ENCODE results near the gene PRRX2.

PRRX2 gene

GRCh38 chr9:129709438-129710168, 44.2 kb downstream of the PRRX2 start:
- no peak for DNase-seq (ENCODE audit: low read depth)

GRCh38 chr9:129710169-129710453, 44.7 kb downstream of the PRRX2 start:
- no peak for DNase-seq (ENCODE audit: low read depth)

GRCh38 chr9:129712634-129713401, 47.4 kb downstream of the PRRX2 start:
- DNase-seq (ENCODE audit: low read depth), result no peak

GRCh38 chr9:129713402-129713679, 47.9 kb downstream of the PRRX2 start:
- DNase-seq (ENCODE audit: low read depth), result no peak

- no peak for DNase-seq (ENCODE audit: low read depth)
Measured at GRCh38 chr9:129714511-129715061, 49.1 kb downstream of the PRRX2 start.

DNA sequence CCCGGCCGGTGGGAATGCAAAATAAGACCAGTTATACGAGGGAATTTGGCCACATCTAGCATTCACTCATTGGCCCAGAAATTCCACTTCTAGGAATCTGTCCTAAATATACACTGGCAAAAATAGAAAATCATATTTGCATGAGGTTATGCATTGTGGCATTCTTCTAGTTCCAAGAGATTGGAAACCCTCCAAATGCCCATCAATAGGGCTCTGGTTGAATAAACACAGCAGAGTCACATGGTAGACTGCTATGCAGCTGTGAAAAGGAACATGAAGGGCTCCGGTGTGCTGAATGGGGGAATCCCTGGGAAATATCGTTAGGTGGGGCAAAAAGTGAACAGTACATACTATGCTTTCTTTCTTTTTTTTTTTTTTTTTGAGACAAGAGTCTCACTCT, 50.6 kb downstream of the PRRX2 start:
- no peak for DNase-seq (ENCODE audit: low read depth)

DNA sequence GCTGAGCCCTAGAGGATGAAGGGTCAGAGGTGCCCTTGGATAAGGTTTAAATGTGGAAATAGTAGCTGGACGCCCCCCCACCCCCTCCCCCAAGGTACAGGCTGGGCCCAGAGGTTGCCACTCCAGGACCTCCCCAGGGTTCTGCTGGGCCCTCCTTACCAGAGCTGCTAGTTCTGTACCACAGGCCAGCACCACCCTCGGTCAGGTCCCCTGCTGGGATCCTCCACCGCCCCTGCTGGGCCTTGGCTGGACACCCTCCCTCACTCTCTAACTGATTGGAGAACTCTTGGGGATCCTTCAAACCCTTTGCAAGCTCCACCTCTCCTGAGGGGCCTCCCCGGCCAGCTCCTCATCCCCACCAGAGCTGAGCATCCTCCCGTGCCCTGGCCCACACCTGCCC, 52.5 kb downstream of the PRRX2 start:
- no peak for DNase-seq (ENCODE audit: low read depth)

GRCh38 chr9:129718647-129719046, 53.2 kb downstream of the PRRX2 start:
- DNase-seq (ENCODE audit: low read depth), result no peak

DNA sequence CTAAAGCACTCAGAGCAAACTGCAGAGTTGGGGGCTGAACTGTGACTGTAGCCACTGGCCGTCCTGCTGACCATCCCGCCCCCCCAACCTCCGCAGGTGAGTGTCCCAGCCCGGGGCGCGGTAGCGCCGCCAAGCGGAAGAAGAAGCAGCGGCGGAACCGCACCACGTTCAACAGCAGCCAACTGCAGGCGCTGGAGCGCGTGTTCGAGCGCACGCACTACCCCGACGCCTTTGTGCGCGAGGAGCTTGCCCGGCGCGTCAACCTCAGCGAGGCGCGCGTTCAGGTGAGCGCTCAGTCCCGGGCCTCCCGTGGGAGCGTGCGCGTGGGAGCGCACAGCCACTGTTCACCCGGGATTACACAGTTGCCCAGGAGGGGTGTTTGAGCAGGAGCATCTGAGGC, 53.7 kb downstream of the PRRX2 start:
- DNase-seq (ENCODE audit: low read depth), result no peak

DNA sequence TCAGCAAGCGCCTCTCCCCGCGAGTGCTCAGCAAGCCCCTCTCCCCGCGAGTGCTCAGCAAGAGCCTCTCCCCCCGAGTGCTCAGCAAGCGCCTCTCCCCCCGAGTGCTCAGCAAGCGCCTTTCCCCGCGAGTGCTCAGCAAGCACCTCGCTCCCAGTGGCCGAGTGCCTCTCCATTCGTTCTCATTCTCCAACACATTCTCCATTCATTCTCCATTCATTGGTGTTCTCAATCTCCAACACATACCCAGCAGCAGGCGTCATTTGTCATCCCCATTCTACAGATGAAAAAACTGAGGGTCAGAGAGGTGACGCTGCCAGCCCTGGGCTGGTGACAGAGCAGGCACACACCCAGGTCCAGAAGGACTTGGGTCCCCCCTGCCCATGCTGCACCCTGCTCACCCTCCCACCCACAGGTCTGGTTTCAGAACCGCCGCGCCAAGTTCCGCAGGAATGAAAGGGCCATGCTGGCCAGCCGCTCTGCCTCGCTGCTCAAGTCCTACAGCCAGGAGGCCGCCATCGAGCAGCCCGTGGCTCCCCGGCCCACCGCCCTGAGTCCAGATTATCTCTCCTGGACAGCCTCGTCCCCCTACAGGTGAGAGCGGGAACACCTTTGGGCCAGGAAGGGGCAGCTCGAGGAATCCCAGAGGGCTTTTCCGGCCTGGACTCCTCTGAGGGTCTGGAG, 54.9 kb downstream of the PRRX2 start:
- DNase-seq (ENCODE audit: low read depth), result no peak

- DNase-seq (ENCODE audit: low read depth), result no peak
Measured at GRCh38 chr9:129720865-129721545, 55.6 kb downstream of the PRRX2 start.

DNA sequence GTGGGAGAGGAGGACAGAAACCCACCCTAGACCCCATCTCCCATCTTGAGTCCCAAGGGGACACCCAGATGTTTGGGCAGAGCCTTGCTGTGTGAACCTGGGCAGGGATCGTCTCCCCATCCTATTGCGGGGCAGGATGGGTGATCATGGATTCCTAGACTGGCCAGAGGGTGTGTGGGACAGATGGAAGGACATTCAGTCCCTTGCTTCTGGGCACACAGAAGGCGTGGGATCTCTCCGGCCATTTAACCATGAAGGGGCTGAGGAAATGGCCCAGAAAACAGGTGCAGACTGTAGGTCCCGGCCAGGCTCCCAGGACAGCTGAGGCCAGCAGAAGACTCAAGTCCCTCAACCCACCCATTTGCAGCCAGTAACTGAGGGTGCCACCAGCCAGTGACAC, 57.5 kb downstream of the PRRX2 start:
- DNase-seq (ENCODE audit: low read depth), result no peak

DNA sequence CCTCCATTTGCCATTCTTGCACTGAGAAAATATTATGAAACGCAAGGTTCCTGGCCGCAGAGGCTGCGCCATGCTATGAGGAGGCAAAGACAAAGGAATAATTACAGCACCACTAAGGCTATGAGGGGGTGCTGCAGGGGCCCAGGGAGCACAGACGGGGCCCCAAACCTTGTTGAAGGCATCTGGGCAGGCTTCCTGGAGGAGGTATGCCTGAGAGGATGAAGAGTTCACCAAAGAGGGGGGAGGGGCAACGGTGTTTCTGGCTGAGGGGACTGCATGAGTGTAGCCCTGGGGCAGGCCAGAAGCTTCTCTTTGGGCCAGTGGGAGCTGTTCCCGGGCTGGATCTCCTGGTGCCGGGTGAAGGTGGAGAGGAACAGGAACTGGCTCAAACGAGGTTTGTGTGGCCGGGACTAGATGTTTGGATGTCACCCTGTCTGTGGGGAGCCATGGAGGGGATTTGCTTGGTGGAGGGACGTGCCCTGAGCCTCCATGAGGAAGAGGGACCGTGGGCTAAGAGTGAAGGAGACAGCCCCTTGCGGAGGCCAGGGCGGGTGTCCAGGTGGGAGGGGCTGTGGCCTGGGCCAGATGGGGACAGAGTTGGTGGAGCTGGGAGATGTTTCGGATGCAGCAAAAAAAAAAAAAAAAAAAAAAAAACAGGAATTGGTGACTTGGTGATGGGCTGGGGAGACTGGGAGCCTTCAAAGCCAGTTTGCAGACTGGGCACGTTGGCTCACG, 59.2 kb downstream of the PRRX2 start:
- DNase-seq (ENCODE audit: low read depth), result no peak

DNA sequence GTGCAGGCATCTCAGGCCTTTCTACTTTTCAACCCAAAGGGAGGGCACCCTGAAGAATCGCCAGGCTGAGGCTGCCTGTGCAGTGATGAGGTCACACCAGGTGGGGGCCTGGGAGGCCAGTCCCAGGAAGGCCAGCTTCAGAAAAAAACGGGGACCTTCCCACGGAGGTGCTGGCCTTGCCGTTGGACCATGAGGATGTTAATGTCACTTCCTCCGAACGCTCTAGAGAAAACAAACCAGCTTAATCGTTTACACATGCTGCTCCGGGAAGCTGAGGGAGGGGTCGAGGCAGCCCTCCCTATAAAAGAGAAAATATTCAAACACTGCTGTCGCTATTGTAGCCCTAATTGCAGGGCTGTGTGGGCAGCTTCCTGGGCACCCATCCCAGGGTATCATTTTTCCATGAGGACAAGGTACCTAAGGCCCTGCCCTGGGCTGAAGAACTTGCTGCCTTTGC, 60.4 kb downstream of the PRRX2 start:
- no peak for DNase-seq (ENCODE audit: low read depth)

DNA sequence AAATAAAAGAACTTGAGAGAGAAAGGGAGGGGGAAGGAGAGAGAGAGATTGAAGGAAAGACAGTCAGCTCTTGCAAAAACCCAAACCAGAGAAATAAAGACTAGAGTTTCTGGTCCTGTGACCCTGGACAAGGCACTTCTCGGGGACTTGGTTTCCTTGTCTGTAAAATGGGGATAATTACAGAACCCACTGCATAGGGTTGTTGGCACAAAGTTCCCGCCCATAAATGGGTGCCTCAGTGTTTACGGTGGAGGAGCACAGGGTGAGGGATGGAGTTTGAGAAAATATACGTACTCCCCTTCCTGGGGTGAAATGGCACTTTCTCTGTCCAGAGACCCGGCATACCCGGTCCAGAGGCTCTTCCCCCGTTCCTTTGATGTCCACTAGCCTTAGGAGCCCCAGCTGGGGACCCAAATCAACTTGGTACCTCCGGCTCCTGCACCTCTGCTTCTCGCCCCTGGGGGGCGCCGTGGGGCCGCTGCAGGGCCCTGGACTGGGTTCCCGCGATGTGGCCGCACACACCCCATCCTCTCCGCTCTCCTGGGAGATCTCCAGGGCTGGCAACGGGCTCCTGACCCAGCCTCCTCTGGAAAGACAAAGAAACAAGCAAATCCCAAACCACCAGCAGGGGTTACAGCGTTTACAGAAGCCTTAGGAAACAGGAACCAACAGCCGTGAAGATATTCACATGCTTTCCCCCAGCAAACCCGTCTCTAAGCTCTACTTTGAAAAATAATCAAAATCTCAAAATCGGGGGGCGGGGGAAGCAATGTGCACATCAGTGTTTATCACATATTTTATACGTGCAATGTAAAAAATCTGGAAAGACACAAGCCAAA, 61.1 kb downstream of the PRRX2 start:
- DNase-seq (ENCODE audit: low read depth), result no peak

DNA sequence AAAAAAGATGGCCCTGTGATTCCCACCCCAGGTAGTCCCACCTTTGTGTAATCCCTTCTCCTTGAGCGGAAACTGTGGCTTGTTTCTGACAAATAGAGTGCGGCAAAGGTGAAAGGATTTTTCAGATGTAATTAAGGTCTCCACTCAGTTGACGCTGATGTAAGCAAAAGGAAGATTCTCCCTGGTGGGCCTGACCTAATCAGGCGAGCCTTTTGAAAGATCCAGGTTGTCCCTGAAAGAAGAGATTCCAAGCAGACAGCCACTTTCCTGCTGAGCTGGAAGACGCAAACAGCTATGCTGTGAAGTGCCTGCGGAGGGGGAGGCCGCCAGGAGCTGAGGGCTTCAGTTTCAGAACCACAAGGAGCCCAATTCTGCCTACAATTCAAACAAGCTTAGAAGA, 63.3 kb downstream of the PRRX2 start:
- DNase-seq (ENCODE audit: low read depth), result no peak

DNA sequence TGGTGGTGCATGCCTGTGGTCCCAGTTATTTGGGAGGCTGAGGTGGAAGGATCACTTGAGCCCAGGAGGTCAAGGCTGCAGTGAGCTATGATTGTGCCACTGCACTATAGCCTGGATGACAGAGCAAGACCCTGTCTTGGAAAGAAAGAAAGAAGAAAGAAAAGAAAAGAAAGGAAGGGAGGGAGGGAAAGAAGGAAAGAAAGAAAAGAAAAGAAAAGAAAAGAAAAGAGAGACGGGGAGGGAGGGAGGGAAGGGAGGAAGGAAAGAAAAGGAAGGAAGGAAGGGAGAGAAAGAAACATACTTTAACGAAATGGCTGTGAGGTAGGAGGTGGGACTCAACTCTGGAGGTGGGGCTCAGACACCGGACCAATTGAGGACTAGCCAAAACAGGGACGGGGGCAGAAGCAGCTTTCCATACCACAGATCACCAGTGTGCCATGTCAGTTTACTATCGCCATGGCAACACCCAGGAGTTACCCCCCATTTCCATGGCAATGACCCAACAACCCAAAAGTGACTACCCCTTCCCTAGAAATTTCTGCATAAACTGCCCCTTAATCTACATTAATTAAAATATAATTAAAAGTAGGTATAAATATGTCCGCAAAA, 66.1 kb downstream of the PRRX2 start:
- DNase-seq (ENCODE audit: low read depth), result no peak

DNA sequence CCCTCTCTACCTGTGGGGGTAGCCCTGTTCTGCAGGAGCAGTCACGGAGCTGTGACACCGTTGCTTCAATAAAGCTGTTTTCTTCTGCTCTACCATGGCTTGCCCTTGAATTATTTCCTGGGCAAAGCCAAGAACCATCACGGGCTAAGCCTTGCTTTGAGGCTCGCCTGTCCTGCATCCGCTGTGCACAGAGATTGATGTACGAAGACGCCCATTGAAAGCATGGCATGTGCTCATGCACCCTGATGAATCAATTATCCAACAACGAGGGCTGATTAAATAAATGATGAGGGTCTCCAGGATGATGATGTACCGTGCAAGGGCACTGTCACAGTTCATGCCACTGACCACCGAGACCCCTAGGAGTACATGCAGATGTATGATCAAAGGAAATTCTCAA, 66.7 kb downstream of the PRRX2 start:
- DNase-seq (ENCODE audit: low read depth), result no peak

DNA sequence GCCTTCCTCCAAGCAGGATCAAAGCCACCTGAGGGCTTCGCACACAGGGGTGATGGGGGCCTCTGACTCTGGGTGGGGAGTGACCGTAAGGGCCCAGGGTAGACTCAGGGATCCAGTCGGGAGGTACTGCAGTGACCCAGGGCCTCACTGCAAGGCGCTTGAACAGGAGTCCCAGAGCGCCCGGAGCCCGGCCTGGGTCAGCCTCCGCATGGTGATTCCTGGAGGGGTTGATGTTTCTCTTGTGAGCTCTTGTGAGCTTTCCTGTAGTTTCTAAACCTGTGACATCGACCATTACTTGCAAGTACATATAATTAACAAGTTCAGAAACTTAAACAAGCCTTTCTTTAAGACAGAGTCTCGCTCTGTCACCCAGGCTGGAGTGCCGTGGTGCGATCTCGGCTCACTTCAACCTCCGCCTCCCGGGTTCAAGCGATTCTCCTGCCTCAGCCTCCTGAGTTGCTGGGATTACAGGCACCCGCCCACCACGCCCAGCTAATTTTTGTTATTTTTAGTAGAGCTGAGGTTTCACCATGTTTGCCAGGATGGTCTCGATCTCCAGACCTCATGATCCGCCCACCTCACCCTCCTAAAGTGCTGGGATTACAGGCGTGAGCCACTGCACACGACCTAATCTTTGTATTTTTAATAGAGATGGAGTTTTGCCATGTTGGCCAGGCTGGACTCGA, 67.6 kb downstream of the PRRX2 start:
- DNase-seq (ENCODE audit: low read depth), result no peak

GRCh38 chr9:129733632-129733953, 68.1 kb downstream of the PRRX2 start:
- no peak for DNase-seq (ENCODE audit: low read depth)
